NCI-H446 (cell line): Measurements from ENCODE around the gene FANCE.

Experiments
- DNase-seq, 2 experiments: peaks; one replicate each; lab custom pipeline; 2025; lab: John Stamatoyannopoulos, UW

Gene FANCE, protein sequence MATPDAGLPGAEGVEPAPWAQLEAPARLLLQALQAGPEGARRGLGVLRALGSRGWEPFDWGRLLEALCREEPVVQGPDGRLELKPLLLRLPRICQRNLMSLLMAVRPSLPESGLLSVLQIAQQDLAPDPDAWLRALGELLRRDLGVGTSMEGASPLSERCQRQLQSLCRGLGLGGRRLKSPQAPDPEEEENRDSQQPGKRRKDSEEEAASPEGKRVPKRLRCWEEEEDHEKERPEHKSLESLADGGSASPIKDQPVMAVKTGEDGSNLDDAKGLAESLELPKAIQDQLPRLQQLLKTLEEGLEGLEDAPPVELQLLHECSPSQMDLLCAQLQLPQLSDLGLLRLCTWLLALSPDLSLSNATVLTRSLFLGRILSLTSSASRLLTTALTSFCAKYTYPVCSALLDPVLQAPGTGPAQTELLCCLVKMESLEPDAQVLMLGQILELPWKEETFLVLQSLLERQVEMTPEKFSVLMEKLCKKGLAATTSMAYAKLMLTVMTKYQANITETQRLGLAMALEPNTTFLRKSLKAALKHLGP

DNA sequence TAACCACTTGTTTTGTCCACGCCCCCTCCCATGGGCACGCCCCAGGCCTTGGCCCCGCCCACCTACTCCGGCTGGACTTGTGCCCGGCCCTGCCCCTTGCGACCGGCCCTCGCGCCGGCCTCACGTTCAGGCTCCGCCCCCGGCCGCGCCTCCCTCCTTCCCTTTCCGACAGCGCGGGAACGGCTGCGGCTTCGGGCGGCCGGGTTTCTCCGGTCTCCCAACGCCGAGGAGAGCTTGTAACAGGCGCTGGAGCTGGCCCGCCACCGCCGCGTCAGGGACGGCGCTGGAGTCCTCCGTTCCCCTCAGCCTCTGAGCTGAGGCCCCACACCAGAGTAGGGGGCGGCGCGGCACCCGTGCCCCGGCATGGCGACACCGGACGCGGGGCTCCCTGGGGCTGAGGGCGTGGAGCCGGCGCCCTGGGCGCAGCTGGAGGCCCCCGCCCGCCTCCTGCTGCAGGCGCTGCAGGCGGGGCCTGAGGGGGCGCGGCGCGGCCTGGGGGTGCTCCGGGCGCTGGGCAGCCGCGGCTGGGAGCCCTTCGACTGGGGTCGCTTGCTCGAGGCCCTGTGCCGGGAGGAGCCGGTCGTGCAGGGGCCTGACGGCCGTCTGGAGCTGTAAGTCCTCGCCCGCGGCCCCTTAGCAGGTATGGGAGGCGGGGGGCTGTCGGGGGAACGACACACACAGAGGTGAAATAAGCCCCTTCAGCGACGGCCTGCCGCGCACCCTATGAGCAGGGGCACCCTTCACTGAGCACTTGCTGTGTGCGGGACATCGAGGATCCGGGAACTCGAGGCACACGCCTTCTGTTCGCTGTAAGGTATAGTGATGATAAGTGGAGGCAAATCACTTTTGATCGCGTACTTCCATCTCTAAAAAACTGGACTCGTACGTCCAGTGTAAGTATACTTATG lies at the start of gene FANCE:
TSS of gene FANCE (plus strand) at position 156 of the 908 bp plus-strand sequence. CDS start at position 364, 208 bp downstream.
- peak; percentile 87 to 94 for DNase-seq

DNA sequence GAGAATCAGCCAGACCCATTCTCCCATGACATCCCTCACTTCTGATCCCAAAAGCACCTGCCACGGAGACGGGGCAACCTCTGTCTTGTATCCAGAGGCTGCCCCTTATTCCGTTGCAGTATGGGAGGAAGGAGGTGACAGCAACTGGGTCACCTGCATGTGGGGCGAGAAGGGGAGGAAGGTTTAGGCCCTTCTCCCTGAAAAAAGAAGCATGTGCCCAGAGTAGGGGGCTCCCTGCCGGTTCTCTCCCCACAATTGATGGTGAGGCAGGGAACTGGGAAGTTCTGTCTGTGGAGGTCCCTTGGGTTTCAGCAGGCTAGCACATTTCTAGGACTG lies 49.3 kb upstream of the FANCE start:
- DNase-seq: no peak

DNA sequence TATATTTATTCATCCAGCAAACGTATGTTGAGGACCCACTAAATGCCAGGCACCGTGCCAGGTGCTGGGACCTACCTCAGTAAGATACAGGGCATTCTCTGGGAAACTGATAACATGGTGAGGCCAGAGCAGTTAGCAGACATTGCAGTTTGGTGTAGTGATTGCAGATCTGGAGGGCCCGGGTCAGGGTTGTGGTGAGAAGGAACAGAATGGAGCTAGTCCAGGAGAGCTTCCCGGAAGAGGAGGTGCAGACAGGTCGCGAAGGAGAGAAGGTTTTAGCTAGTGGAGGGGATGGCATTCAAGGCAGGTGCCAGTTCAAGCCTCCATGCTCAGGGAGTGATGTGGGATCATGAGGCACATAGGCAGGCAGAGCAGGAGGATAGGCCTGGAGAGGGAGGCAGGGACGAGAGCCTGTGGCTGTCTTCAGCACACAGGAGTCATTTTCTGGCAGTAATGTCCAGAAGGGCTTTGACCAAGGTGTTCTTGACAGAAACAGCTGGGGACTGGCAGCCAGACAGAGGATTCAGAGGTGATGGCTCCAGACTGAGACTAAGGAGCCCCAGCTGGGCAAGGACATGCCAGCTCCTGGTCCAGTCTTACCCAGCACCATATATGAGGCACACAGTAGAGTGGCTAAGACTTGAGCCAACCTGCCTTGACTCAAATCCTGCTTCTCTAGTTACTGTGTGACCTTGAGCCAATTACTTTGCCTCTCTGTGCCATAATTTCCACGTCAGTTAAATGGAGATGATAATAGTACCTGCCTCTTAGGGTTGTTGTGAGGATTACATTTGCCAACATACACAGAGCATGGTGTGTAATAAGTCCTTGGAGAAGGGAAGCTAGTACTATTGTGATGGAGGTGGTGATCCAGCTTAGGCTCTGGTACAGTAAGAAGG lies 48.3 kb upstream of the FANCE start:
- no peak for DNase-seq

DNA sequence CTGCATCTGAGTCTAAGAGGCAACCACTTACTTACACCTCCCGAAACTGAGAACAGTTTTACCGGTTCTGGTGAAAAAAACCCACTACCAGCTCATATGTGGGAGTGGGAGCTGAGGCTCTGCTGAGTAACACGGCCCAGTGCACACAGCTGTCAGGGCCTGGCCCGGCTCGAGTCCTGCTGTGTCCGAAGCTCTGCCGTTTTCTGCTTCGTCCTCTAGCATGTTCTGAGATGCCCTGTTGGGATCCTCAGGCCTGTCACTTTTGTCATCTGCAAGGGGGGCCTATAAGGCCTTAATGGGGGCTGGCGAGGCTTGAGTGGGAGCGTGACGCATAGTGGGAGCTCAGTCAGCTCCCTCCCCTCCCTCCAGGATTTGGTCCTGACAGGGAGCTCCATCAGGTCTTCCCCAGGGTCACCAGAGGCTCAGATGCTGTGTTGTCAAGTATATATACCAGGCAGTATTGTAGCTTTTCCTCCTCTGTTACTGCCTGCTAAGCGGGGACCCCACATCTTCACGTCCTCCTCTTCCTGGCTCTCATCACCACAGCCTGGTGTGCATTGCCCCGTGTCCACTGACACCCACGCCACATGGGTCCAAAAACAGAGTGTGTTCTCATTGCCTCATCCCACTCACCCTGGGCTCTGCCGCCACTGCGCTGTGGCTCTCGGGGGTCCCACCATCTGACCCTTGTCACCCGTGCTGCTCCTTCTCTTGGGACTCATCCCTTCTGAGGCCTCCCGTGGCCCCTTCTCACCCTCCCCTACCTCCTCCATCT lies 45.2 kb upstream of the FANCE start:
- DNase-seq: no peak

DNA sequence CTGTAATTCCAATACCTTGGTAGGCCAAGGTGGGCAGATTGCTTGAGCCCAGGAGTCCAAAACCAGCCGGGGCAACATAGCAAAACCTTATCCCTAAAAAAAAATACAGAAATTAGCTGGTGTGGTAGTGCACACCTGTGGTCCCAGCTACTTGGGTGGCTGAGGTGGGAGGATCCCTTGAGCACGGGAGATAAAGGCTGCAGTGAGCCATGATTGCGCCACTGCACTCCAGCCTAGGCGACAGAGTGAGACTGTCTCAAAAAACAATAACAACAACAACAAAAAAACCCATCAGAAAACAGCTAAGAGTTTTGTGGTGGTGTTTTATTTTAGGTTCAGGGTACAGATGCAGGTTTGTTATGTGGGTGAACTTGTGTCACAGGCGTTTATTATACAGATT lies 42.9 kb upstream of the FANCE start:
- DNase-seq: no peak

DNA sequence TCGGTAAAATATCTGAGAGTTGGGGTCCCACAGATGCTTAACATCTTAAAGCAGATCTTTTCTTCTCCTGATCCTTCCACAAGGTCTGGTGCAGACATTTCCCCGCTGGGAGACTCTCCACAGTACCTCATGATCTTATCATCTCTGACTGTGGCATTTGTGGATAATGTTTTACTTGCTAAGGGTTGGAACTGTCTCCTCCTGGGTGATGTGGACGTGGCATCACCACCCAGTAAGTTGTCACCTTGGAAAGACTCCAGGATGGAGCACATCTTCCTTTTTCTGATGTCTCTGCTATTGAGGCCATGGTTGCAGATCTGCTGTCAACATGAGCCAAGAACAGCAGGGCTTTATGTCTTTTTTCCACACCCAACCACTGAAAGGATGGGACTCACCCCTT lies 42.0 kb upstream of the FANCE start:
- DNase-seq: no peak

DNA sequence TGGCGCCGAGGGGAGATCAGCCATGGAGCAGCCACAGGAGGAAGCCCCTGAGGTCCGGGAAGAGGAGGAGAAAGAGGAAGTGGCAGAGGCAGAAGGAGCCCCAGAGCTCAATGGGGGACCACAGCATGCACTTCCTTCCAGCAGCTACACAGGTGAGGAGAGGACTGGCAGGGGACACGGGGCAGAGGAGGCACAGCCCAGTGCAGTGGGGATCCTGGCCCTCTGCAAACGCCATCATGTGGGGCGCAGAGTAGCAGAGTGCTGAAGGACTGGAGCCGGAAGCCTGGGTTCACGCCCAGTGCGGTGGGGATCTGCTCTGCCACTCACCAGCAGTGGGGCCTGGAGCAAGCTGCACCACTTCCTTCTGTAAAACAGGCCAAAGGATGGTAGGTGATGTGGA lies 41.1 kb upstream of the FANCE start:
- no peak for DNase-seq

DNA sequence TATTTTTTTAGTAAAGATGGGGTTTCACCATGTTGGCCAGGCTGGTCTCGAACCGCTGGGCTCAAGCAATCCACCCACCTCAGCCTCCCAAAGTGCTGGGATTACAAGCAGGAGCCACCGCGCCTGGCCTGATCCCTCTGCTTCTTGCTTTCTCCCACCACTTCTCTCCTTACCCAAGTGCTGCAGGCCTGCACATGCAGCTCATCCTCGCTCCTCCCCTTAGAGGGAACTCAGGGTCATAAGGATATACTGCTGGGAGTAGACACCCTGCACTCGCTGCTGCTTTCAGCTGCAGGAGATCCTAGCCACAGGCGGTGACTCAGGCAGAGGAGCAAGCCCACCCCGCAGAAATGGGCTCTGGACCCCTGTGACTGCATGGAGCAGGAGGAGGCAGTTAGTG lies 40.0 kb upstream of the FANCE start:
- no peak for DNase-seq

DNA sequence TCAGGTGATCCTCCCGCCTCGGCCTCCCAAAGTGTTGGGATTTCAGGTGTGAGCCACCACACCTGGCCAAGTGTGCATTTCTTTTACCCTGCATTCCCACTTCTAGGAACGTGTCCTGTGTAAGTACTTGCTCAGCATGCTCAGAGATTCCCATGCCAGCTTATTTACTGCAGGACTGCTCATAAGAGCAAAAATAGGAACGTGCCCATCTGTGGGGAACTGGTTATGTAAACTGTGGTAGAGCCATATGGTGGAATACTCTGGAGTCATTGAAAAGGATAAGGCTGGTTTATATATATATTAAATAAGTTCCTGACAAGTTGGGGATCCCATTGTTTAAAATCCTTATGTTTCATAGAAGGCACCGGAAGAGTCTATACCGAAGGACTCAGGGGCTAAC lies 38.2 kb upstream of the FANCE start:
- no peak for DNase-seq

DNA sequence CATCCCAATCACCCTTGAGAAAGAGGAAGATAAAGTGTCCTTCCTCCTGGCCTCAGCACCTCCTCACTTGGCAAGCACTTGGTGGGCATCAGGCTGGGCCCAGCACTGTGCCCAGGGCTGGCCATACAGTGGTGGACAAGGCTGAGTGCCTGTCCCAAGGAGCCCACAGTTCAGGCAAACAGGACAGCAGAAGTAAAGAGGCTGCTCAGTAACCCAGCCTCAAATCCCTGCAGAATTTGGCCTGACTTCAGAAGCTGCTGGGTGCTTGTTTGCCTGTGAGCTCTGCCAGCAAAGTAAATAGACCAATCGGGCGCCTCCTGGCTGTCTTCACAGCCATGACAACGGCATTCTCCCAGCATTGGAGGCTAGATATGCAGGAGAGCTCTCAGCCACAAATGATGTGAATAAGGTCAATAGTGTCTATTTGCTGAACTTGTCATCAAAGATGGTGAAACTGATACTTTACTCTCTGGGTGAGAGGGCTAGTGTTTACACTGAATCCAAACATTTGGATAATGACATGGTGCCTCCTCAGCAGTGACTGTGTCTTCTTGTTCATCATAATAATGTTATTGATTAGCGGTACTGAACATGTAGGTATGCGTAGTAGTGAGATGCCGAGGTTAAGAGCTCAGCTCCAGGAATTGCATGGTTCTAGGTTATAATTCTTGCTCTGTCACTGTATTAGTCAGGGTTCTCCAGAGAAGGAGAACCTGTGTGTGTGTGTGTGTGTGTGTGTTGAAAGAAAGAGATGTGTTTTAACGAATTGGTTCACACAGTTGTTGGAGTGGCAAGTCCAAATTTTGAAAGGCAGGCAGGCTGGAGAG lies 36.9 kb upstream of the FANCE start:
- peak; percentile 77 to 87 for DNase-seq

DNA sequence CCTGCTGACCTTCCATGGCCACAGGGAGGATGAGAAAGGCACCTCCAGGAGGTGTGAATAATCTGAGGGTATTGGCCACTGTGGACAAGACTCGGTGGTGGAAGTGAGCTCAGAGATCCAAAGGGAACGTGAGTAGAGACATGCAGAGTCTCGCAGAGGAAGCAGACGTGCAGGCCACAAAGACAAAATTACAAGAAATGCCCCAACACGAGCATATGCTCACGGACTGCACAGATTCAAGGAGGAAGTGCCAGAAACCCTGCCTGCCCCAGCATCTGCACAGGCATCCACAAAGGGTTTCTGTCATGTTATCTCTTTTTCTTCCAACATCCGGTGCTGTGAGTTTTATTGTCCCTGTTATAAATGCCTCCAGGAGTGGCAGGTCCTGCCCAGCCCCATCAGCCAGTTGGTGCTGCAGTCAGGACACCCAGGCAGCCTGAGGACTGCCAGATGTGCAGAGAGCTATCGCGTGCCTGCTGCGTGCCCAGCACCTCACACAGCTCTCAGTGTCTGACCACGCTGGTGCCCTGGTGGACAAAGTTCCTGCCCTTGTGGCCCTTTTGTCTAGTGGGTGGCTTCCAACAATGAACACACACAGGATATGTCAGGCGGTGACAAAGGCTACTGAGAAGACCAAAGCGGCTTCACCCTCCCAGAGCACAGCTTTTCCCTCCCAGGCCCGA lies 34.0 kb upstream of the FANCE start:
- DNase-seq: no peak

DNA sequence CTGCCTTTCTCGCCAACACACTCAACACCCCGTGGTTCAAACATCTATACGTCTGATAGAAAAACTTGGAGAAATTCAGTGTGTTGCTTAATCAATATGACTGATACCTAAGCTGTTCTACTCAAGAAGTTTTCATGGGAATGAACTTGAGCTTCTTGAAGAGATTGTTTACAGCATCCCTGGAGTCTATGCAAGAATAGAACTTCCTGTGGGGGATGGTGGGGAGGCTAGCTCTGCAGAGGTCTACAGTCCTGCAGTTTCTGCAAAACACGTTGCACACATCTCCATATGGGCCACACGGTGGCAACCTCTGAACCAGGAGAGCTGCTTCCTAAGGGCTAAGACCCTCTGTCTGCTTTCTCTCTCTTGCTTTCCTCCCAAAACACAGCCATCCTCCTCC lies 32.7 kb upstream of the FANCE start:
- no peak for DNase-seq

DNA sequence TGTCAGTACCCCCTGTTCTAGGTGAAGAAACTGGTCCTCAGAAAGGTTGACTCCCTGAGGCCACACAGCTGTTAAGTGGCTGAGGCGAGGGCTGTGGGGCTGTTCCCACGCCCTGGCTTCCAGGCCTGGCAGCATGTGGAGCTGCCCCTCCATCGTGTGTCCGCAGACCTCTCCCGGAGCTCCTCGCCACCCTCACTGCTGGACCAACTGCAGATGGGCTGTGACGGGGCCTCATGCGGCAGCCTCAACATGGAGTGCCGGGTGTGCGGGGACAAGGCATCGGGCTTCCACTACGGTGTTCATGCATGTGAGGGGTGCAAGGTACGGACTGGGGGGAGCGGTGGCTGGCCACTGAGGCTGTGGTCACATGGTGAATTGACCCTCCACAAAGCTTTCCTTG lies 32.2 kb upstream of the FANCE start:
- no peak for DNase-seq

DNA sequence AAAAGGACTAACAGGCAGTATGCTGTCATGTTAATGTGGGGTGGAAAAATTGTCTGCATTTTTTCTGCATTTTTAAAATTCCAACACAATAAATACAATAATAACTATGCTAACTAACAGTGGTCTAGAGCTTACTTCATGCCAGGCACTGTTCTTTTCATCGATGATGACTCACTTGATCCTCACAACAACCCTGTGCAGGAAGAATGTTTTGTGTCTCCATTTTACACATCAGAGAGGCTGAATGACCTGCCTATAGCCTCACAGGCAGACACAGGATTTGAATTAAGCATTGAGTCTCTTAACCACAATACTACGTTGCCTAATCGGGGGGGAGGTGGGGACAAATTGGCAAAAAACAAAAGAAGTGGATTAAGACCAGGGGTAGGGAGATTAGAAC lies 26.9 kb upstream of the FANCE start:
- no peak for DNase-seq

DNA sequence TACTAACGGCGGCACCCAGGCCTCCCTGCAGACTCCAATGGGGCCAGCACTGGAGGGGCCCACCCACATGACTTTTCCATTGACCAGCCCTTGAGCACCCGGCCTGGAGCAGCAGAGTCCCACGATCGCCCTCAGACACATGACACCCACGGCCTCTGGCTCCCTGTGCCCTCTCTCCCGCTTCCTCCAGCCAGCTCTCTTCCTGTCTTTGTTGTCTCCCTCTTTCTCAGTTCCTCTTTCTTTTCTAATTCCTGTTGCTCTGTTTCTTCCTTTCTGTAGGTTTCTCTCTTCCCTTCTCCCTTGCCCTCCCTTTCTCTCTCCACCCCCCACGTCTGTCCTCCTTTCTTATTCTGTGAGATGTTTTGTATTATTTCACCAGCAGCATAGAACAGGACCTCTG lies 26.1 kb upstream of the FANCE start:
- no peak for DNase-seq

DNA sequence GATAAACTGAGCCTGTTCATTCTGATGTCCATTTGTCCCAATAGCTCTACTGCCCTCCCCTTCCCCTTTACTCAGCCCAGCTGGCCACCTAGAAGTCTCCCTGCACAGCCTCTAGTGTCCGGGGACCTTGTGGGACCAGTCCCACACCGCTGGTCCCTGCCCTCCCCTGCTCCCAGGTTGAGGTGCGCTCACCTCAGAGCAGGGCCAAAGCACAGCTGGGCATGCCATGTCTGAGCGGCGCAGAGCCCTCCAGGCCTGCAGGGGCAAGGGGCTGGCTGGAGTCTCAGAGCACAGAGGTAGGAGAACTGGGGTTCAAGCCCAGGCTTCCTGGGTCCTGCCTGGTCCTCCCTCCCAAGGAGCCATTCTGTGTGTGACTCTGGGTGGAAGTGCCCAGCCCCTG lies 24.7 kb upstream of the FANCE start:
- DNase-seq: no peak

DNA sequence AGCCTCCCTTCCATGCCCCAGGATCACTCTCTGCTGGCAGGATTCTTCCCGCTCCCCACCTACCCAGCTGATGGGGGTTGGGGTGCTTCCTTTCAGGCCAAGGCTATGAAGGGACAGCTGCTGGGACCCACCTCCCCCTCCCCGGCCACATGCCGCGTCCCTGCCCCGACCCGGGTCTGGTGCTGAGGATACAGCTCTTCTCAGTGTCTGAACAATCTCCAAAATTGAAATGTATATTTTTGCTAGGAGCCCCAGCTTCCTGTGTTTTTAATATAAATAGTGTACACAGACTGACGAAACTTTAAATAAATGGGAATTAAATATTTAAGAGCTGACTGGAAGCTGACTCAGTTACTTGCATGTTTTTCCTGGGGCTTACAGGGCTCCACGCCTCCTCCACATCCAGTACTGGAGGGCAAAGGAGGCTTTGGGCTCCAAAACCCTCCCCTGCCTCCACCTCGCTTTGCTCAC lies 24.3 kb upstream of the FANCE start:
- no peak for DNase-seq

DNA sequence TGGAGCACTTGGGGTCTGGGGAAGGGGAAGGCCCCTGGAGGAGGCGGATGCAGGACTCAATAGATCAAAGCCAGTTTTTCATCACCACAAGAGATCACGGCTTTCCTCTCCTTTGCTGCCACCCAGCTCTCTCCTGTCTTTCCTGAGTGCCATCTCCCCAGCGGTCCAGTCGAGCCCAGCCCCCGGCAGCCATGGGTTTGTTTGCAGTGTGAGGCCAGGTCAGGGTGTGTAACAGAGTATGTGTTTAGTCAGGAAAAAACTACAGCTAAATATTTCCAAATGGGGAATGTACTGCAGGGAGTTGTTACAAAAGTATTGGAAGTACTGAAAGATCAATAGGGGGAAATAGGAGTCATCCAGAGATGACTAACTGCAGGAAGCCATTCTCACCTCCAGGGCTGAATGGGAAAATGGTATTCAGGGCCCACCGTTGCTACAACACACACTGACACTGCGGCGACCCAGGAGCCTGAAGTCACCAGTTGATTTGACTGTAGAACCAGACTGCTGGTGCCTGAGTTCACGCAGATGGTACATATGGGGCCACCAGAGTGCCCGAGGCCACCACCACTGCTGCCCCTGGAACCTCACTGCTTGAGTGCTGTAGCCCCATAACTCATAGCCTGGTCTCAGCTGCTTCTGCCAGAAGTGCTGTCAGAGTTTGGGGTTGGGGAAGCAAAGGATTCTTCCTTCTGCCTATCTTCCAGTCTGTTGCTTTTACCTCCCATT lies 23.6 kb upstream of the FANCE start:
- DNase-seq: no peak

DNA sequence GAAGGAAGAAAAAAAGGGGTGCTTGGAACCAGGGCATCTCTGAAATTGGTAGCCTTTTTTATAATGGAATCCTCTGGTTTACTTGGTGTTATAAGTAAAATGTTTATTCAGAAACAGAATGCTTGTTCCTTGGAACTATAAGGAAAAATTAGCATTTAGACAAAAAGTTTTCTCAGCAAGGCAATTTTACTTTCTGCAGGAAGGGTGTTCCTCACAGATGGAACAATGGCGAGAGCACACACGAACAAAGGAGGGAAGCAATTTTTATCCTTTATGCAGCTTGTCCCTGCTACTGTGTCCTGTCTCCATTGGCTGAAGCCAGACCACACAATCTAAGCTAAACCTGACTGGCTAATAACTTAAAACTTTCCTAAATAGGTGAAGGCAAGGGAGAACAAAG lies 22.7 kb upstream of the FANCE start:
- no peak for DNase-seq
